ENCODE data around the gene AP2B1.

Gene AP2B1

GRCh38 chr17:35728551-35728950 lies 141.4 kb downstream of the AP2B1 start:
- DNase-seq (ENCODE audit: low read depth, low spot score), result no peak

- DNase-seq (ENCODE audit: low read depth, low spot score), result no peak
Observed at GRCh38 chr17:35729405-35729833, 142.3 kb downstream of the AP2B1 start.

- DNase-seq (ENCODE audit: low read depth, low spot score), result no peak
Observed at GRCh38 chr17:35730400-35731005, 143.4 kb downstream of the AP2B1 start.

GRCh38 chr17:35731239-35731916 lies 144.3 kb downstream of the AP2B1 start, which contains the start of gene RASL10B:
RASL10B (plus strand) TSS chr17:35731639; CDS start chr17:35735185, 3,546 bp downstream.
- DNase-seq (ENCODE audit: low read depth, low spot score), result no peak

GRCh38 chr17:35731917-35732805 lies 145.0 kb downstream of the AP2B1 start:
- DNase-seq (ENCODE audit: low read depth, low spot score), result no peak

- DNase-seq (ENCODE audit: low read depth, low spot score), result no peak
Observed at GRCh38 chr17:35732806-35733136, 145.6 kb downstream of the AP2B1 start.

- DNase-seq (ENCODE audit: low read depth, low spot score), result no peak
Observed at GRCh38 chr17:35733366-35733765, 146.2 kb downstream of the AP2B1 start.

GRCh38 chr17:35734396-35734795 lies 147.3 kb downstream of the AP2B1 start:
- no peak for DNase-seq (ENCODE audit: low read depth, low spot score)

GRCh38 chr17:35735036-35735805 lies 148.1 kb downstream of the AP2B1 start:
- DNase-seq (ENCODE audit: low read depth, low spot score), result no peak

- no peak for DNase-seq (ENCODE audit: low read depth, low spot score)
Observed at GRCh38 chr17:35736236-35736635, 149.1 kb downstream of the AP2B1 start.

- no peak for DNase-seq (ENCODE audit: low read depth, low spot score)
Observed at GRCh38 chr17:35738519-35739133, 151.5 kb downstream of the AP2B1 start.

- DNase-seq (ENCODE audit: low read depth, low spot score), result no peak
Observed at GRCh38 chr17:35740216-35740615, 153.1 kb downstream of the AP2B1 start.

- DNase-seq (ENCODE audit: low read depth, low spot score), result no peak
Observed at GRCh38 chr17:35740997-35741931, 154.1 kb downstream of the AP2B1 start.

- DNase-seq (ENCODE audit: low read depth, low spot score), result no peak
Observed at GRCh38 chr17:35742496-35742895, 155.4 kb downstream of the AP2B1 start.

- DNase-seq (ENCODE audit: low read depth, low spot score), result no peak
Observed at GRCh38 chr17:35742896-35743477, 155.9 kb downstream of the AP2B1 start.

GRCh38 chr17:35743626-35744328 lies 156.7 kb downstream of the AP2B1 start:
- no peak for DNase-seq (ENCODE audit: low read depth, low spot score)

- DNase-seq (ENCODE audit: low read depth, low spot score), result no peak
Observed at GRCh38 chr17:35744830-35745229, 157.7 kb downstream of the AP2B1 start.

GRCh38 chr17:35745246-35745645 lies 158.1 kb downstream of the AP2B1 start:
- DNase-seq (ENCODE audit: low read depth, low spot score), result no peak

- no peak for DNase-seq (ENCODE audit: low read depth, low spot score)
Observed at GRCh38 chr17:35745749-35746320, 158.7 kb downstream of the AP2B1 start.
